ENCODE measurements around the gene ZFR. TPM values are rescaled to one million over a fixed set of nuclear protein-coding genes. Genes with fewer than 3 reads are reported as not detected.
"Not testable (repeated sequence)": the region's sequence is repeated elsewhere in the genome, so short reads cannot be mapped to it uniquely, and the experiment has no call there.

The ZFR gene
- total RNA-seq, 1 donor, result 86.1 TPM

GRCh38 chr5:32325062-32325461 is 119.5 kb downstream of the ZFR start:
- Histone ChIP-seq H2AFZ (ENCODE audit: low read length) (no peak overlapping the region), H4K20me1 (ENCODE audit: insufficient read depth, low read length) (no peaks in the 10 kb centered on the region), H3K27ac (ENCODE audit: low read depth, low read length) (no peak overlapping the region), H3K27me3 (ENCODE audit: insufficient read depth, low read length) (no peaks in the 10 kb centered on the region), H3K9me3 (ENCODE audit: low read depth, low read length) (no peaks in the 10 kb centered on the region), H3K4me2 (ENCODE audit: insufficient read depth, low read length) (no peak overlapping the region), H3K4me3 (ENCODE audit: insufficient read depth, low read length) (no peak overlapping the region), H3K36me3 (ENCODE audit: insufficient read depth, low read length) (no peaks in the 10 kb centered on the region), H3K4me1 (ENCODE audit: insufficient read depth, low read length) (peaks cover 2% of the 10 kb centered on the region), H3K79me2 (ENCODE audit: insufficient read depth, low read length) (no peaks in the 10 kb centered on the region)
- DNase-seq (ENCODE audit: insufficient read length, low spot score, missing footprints), result peak; percentile 57
- no peak for TF ChIP-seq CTCF (IDR thresholded peaks at IDR 0.05; ENCODE audit: extremely low read depth, low read depth, low read length)

GRCh38 chr5:32323741-32324140 is 120.8 kb downstream of the ZFR start:
- Histone ChIP-seq H3K79me2 (ENCODE audit: insufficient read depth, low read length) (no peaks in the 10 kb centered on the region), H3K9me3 (ENCODE audit: low read depth, low read length) (no peaks in the 10 kb centered on the region), H3K4me2 (ENCODE audit: insufficient read depth, low read length) (no peak overlapping the region), H3K27me3 (ENCODE audit: insufficient read depth, low read length) (no peaks in the 10 kb centered on the region), H3K4me1 (ENCODE audit: insufficient read depth, low read length) (peaks cover 2% of the 10 kb centered on the region), H3K36me3 (ENCODE audit: insufficient read depth, low read length) (no peaks in the 10 kb centered on the region), H3K27ac (ENCODE audit: low read depth, low read length) (no peak overlapping the region), H3K4me3 (ENCODE audit: insufficient read depth, low read length) (no peak overlapping the region), H4K20me1 (ENCODE audit: insufficient read depth, low read length) (no peaks in the 10 kb centered on the region), H2AFZ (ENCODE audit: low read length) (no peak overlapping the region)
- TF ChIP-seq CTCF (IDR thresholded peaks at IDR 0.05; ENCODE audit: extremely low read depth, low read depth, low read length), result no peak
- peak; percentile 5 for DNase-seq (ENCODE audit: insufficient read length, low spot score, missing footprints)

- TF ChIP-seq CTCF (IDR thresholded peaks at IDR 0.05; ENCODE audit: extremely low read depth, low read depth, low read length), result no peak
Measured at GRCh38 chr5:32322882-32323281, 121.7 kb downstream of the ZFR start.

GRCh38 chr5:32321787-32322186 is 122.8 kb downstream of the ZFR start:
- H3K36me3 ChIP-seq (ENCODE audit: insufficient read depth, low read length); H4K20me1 ChIP-seq (ENCODE audit: insufficient read depth, low read length); H3K27me3 ChIP-seq (ENCODE audit: insufficient read depth, low read length); H3K27ac ChIP-seq (ENCODE audit: low read depth, low read length); DNase-seq (ENCODE audit: insufficient read length, low spot score, missing footprints); H3K4me1 ChIP-seq (ENCODE audit: insufficient read depth, low read length); H3K79me2 ChIP-seq (ENCODE audit: insufficient read depth, low read length); H2AFZ ChIP-seq (ENCODE audit: low read length); H3K9me3 ChIP-seq (ENCODE audit: low read depth, low read length); H3K4me2 ChIP-seq (ENCODE audit: insufficient read depth, low read length); H3K4me3 ChIP-seq (ENCODE audit: insufficient read depth, low read length): not testable (repeated sequence)

More at GRCh38 chr5:32322882-32323281, 121.7 kb downstream of the ZFR start:
- DNase-seq (ENCODE audit: insufficient read length, low spot score, missing footprints), result no peak
- no peaks in the 10 kb centered on the region for H3K79me2 ChIP-seq (ENCODE audit: insufficient read depth, low read length)
- H3K4me1 ChIP-seq (ENCODE audit: insufficient read depth, low read length), result peaks cover 2% of the 10 kb centered on the region
- H3K4me2 ChIP-seq (ENCODE audit: insufficient read depth, low read length), result no peak overlapping the region
- H3K27ac ChIP-seq (ENCODE audit: low read depth, low read length), result no peak overlapping the region
- H3K36me3 ChIP-seq (ENCODE audit: insufficient read depth, low read length), result no peaks in the 10 kb centered on the region
- no peaks in the 10 kb centered on the region for H3K27me3 ChIP-seq (ENCODE audit: insufficient read depth, low read length)
- no peaks in the 10 kb centered on the region for H3K9me3 ChIP-seq (ENCODE audit: low read depth, low read length)
- H2AFZ ChIP-seq (ENCODE audit: low read length), result no peak overlapping the region
- H3K4me3 ChIP-seq (ENCODE audit: insufficient read depth, low read length), result no peak overlapping the region
- no peaks in the 10 kb centered on the region for H4K20me1 ChIP-seq (ENCODE audit: insufficient read depth, low read length)
